Activated CD8-positive, alpha-beta memory T cell treated with anti-CD3 and anti-CD28 coated beads for 1 hour (primary cell): ENCODE data around the gene SYCP2.
"Not testable (repeated sequence)": the region's sequence is repeated elsewhere in the genome, so short reads cannot be mapped to it uniquely, and the experiment has no call there.

Experiments
- DNase-seq, 2 donors: peaks; one replicate each; pipeline ENCODE4 v3.0.0-alpha.2; 2020; ENCODE audit warnings: low read depth in 1 of 2; ENCODE audit errors: extremely low read depth in 1 of 2

SYCP2 gene, protein sequence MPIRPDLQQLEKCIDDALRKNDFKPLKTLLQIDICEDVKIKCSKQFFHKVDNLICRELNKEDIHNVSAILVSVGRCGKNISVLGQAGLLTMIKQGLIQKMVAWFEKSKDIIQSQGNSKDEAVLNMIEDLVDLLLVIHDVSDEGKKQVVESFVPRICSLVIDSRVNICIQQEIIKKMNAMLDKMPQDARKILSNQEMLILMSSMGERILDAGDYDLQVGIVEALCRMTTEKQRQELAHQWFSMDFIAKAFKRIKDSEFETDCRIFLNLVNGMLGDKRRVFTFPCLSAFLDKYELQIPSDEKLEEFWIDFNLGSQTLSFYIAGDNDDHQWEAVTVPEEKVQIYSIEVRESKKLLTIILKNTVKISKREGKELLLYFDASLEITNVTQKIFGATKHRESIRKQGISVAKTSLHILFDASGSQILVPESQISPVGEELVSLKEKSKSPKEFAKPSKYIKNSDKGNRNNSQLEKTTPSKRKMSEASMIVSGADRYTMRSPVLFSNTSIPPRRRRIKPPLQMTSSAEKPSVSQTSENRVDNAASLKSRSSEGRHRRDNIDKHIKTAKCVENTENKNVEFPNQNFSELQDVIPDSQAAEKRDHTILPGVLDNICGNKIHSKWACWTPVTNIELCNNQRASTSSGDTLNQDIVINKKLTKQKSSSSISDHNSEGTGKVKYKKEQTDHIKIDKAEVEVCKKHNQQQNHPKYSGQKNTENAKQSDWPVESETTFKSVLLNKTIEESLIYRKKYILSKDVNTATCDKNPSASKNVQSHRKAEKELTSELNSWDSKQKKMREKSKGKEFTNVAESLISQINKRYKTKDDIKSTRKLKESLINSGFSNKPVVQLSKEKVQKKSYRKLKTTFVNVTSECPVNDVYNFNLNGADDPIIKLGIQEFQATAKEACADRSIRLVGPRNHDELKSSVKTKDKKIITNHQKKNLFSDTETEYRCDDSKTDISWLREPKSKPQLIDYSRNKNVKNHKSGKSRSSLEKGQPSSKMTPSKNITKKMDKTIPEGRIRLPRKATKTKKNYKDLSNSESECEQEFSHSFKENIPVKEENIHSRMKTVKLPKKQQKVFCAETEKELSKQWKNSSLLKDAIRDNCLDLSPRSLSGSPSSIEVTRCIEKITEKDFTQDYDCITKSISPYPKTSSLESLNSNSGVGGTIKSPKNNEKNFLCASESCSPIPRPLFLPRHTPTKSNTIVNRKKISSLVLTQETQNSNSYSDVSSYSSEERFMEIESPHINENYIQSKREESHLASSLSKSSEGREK (N-terminal part only)

DNA sequence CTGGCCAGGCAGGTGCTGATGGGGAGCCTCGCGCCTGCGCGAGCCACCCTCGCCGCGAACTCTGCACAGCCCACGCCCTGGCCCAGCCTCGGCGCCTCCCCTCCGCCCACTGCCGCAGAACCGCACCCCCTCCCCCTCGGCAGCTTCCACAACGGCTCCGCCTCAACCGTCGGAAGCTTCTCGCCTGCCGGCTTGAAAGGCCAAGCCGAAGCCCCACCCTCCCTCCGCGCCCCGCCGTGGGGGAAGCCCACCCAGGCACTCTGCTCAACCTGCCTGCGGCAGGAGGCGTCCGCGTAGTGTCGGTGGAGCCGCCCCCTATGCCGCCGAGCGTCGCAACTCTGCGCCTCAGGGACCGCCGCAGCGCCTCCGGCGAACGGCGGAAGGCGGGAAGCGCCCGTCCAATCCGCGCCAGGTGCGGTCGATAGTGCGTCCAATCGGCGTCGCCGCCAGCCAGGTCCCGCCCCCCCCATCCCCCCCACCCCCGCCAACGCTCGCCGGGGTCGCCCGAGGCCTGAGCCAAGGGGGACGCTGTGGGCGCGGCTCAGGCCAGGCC lies at the start of gene SYCP2:
TSS of gene SYCP2 (minus strand) at position 342 of the 553 bp plus-strand sequence. CDS start 11,224 bp downstream, outside the sequence.
- peak in 1 of 2 donors; percentile 56 for DNase-seq

GRCh38 chr20:59983076-59983475 lies 49.6 kb upstream of the SYCP2 start:
- DNase-seq: no peak

DNA sequence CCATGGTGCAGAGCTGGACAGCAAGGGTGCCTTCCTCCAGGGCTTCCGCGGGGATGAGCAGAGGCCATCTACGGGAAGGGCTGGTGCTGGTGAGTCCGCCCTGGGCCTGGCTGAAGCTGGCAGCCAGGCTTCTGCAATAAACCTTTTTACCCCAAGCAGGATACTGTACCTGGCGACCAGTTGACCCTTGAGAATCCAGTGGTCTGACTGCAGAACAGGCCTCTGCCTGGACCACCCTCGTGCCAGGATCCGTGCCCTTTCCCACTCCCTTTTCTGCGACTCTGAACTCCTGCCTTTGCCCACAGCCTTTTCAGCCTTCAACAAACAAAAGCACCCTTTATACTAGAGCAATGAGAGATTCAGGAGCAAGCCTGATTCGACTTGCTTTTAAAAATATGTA lies 43.6 kb upstream of the SYCP2 start:
- DNase-seq: no peak

- no peak for DNase-seq
Measured at GRCh38 chr20:59976156-59976782, 42.8 kb upstream of the SYCP2 start.

GRCh38 chr20:59972037-59972801 lies 38.8 kb upstream of the SYCP2 start:
- no peak for DNase-seq

DNA sequence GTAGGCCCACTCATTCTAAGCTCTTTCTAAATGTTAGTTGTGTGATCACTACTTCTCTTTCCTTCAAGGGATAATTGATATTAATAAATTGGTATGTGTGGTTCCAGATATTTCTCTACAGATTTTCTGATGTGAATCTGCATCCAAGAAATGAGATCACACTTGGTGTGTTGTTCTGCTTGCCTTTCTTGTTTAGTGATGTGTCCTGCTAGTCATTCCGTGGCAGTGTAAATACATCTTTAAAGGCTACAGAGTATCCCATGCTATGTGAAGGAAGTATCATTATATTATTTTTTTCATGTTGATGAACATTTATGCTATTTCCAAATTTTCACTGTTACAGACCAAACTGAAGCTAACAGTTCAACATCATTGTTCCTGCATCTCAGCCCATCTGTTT lies 38.0 kb upstream of the SYCP2 start:
- no peak for DNase-seq

- no peak for DNase-seq
Measured at GRCh38 chr20:59966428-59966827, 33.0 kb upstream of the SYCP2 start.

DNA sequence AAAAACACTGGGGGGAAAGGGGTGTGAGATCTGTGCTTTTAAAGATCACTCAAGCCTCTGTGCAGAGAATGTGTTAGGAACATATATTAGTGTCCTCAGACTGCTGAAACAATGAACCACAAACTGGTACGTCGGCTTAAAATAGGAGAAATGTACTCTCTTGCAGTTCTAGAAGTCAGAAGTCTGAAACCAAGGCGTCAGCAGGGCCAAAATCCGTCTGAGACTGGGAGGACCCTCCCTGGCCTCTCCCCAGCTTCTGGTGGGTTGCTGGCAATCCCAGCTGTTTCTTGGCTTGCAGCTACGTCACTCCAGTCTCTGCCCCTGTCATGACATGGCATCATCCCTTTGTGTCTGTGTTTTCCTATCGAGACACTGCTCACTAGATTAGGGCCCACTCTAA lies 28.7 kb upstream of the SYCP2 start:
- DNase-seq: no peak

- DNase-seq: no peak
Measured at GRCh38 chr20:59961423-59961822, 28.0 kb upstream of the SYCP2 start.

- DNase-seq: no peak
Measured at GRCh38 chr20:59958626-59959025, 25.2 kb upstream of the SYCP2 start.

- no peak for DNase-seq
Measured at GRCh38 chr20:59958123-59958522, 24.7 kb upstream of the SYCP2 start, which contains the start of gene CDH26. Gene CDH26 (plus strand): TSS chr20:59958423. CDS start chr20:59958727, 304 bp downstream.

GRCh38 chr20:59957568-59957967 lies 24.1 kb upstream of the SYCP2 start:
- not testable (repeated sequence) for DNase-seq

DNA sequence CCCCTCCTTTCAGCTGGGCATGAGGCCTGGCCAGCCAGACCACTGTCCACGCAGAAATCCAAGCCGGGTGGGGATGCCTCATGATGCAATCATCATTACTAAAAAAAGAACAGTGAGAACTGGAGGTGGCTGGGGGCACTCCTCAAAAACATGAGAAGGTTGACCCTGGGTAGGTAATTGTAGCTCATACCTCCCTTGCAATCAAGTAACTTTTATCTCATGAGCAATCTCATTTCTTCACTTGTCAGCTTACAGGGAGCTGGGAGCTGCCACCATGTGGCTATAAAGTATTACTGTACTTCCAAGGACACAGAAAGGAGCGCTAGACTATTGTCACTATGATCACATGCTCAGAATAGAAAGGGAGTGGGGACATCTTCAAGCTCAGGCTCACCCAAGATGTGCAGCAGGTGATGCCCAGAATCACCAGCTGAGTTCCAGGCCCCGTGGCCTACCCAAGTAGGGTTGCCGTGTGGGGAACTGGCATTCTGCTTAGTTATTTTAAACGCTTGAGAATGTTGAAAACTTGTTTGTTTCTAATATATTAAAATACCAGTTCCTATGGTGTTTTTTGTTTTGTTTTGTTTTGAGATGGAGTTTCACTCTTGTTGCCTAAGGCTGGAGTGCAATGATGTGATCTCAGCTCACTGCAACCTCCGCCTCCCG lies 21.8 kb upstream of the SYCP2 start:
- no peak for DNase-seq

DNA sequence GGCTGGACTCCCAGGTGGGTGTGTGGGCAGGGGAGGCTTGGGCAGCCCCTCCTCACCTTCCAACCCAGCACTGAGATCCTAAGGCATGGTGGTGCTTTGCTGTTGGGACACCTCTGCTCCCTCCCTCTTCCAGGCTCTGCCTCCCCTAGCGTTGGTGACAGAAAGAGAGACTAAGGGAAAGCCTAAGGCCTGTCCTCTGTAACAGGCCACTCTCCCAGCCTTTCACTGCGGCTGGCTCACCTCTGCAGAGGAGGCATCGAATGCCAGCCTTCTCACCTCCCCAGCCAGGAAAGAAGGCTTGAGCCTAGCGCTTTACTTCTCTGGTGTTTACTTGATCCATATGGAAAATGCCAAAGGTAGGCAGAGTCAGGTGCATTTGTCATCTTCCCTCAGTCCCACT lies 21.3 kb upstream of the SYCP2 start:
- DNase-seq: no peak

- no peak for DNase-seq
Measured at GRCh38 chr20:59949911-59950310, 16.5 kb upstream of the SYCP2 start.

DNA sequence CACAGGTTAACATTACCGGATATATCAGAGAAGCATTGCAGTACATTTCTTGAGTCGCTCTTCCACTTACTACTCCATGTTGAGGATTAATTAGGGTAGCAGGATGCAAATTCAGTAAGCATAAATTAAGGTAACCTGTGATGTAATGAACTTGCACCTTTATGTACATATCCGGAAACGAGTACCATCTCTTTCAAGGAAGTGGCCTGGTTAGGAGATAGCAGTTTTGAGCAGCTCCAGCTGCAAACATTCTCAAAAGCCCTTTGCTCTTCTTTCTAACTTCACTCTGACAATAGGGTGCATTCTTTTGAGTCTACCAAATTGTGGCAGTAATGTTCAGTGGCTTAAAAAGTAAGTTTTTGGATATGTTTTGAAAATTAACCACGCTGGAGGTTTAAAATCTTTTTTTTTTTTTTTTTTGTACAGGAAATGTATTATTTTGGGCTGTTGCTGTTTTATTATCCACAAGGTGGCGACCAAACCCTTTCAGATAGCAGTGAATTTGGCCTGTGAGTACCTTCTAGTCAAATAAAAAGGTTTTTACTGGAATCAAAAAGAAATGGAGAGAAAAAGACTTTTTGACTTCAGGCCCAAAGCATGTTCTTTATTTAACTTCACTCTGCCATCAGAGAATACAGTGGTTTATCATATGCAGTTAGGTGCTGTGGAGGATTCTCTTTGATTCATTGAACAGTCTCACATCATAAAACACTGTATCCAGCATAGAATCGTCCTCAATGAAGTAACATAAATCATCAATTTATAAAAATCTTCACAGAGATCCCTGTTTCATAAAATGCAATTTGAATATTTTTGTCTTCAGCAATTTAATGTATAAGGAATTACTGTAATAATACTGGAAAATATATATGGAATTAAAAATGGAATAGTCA lies 15.6 kb upstream of the SYCP2 start:
- no peak for DNase-seq

DNA sequence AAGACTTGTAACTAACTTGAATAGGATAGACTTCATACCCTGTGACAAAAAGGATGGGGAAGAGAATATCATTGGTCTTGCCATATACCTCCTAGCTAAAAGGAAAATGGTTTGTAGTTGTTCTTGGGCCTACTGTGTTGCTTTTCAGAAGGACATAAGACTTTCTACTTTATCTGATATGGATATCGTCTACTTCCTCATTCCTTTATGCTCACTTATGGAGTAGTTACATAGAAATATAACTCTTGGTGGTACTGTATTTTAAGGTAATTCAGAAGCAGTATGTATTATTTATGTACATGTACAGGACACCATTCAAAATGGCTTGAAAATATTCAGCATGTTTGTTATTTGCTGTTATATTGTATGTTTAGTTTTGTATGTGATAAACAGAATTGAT lies 14.8 kb upstream of the SYCP2 start:
- DNase-seq: no peak

DNA sequence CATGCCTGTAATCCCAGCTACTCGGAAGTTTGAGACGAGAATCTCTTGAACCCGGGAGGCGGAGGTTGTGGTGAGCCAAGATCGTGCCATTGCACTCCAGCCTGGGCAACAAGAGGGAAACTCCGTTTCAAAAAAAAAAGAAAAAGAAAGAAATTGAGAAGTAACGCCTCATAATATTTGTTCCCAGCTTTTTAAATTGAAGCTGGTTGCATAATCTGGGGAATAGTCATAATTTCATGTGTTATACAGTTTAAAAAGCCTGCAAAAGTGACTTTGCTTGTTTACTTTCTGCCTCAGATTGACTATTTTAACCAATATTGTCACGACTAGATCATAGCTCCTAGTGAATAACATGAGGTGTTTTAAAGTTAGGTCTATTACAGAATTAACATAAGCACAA lies 13.9 kb upstream of the SYCP2 start:
- DNase-seq: no peak
